HG03460 (cell line): ENCODE measurements around the gene P2RX6.

ENCODE experiments used
- ATAC-seq: cut with Tn5 transposase; IDR thresholded peaks from one replicate; pipeline ENCODE4 v1.9.1; 2021; ENCODE audit not compliant: unreplicated experiment

The P2RX6 gene

DNA sequence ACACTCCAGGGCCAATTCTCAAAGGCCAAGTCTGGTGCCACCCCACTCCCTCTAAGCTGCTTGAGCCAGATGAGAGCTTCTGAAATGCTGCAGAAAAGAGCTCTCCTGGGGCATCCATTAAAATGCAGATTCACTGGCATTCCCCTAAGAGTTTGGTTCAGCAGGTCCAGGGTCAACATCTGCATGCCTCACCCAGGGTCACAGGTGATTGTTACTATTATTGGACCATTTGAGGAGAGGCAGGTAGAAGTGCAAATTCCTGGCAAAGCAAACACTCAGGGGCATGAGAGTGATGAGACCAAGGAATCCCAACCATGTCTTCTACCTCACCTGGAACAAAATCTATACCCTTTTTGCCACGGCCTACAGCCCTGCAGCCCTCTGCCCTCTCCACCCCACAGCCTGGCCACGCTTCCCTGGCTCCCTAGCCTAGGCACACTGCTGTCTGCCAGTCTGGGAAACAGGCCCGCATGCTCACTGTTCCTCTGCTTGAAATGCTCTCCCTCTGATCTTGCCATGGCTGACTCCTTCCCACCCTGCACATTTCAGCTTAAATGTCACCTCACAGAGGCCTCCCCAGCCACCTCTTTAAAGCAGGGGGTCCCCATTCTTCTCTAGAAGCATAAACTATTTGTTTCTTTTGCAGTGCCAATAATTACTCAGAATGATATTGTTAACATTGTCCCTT is 4.4 kb upstream of the P2RX6 start:
- no peak for ATAC-seq

DNA sequence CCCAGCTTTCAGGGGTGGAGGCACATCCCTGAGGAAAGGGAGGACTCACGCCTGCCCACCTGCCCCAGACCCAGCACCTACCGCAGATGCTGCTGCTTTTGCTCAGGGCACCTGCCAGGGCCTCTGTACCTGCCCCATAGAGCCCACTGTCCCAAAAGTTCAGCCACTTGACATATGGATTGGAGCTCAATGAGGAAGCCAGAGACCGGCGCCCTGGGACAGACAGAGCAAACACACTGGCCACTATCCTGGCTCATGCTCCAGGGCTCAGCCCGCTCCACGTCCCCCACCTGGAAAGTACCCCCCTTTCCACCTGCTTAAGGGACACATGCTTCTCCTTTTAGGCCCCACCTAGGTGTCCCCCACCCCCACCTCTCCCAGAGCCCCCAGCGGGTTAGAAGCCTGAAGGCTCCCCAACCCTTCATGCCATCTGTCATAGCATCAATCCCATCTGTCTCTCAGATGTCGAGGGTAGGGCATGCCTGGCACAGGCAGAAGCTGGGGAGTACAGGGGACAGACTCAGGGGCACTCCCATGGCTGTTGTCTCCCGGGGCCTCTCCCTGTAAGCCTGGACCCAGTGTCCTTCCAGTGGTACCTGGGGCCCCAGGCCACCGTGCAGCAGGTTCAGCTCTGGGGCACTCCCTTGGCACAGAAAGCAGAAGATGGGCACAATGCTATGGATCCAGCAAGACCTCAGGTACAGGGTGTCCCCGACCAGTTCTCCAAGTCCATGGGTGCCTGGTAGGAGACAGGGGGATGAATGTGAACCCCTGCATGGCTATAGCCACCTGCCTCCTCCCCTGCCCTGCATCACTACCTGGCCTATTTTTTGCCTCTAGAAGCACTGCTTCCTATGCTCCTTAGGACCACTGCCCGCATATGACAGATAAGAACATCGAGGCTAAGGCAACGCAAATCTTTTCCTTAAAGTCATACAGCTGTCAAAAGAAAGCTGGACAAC is 2.2 kb upstream of the P2RX6 start:
- ATAC-seq: no peak

DNA sequence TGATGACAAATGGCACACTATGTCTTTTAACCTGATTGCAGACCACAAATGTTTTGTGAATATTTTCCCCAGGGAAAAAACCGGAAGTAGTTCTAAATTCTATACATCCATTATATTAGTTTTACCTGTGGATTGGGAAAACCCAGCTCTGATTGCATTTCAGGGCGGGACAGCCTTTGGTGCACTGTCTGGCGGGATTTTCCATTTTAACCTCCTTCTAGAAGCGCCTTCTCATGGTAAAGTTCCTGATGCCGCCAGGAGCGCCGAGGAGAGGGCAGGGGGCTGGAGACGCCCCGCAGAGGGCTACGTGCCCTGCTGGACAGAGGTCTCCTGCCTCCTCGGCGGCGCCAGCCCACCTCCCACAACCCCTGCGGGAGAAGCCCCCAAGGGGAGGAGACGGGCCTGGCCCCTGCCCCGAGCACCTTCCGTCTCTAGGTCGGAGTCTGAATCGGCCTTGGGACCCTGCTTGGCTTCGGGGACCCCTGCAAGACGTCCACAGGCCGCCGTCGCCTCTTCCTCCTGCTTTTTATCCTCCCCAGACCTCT is 1.2 kb upstream of the P2RX6 start:
- ATAC-seq: no peak

DNA sequence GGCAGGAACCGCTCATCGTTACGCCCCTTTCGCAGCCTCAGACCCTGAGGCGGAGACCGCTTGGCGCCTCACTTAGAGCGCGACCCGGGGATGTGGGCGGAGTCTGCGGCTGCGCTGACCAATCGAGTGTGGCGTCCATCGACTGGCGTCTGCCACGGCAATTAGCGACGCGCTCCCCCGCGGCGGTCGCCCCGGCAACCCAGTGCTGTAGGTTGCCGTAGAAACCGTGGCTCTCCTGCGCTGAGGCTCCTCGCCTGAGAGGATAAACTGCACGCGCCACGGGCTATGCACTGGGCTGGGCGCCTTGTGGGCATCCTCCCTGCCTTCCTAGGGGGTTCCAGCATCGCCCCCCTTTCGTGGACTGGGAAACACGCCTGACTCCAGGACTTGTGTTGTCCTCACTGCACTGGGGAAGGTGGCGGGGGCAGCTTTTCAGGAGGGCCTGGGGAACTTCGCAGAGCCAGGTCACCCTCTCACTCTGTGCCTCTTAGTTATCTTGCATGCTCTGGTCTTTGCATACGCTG is 701 bp upstream of the P2RX6 start:
- peak; percentile 73 for ATAC-seq

DNA sequence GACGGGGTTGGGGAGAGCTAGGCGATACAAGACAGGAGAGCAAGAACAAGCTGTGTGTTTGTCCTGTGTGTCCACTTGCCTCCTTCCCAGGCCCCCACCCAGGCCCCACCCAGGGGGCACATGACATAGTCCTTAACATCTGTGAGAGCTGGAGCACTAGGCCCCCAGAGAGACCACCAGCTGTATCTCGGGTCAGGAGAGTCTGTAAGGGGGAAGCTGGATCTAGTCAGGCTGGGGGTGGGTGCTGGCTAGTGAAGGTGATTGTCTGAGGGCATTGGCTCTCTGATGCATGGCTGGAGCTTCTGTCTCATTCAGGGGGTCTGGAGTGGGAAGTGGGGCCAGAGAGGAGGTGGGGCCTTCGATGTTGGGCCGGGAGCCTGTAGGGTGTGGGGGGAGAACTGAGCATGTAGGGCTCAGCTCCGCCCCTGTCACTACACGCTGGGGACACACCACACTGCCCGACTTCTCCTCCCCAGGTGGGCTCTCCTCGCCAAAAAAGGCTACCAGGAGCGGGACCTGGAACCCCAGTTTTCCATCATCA is 571 bp downstream of the P2RX6 start:
- ATAC-seq: no peak

DNA sequence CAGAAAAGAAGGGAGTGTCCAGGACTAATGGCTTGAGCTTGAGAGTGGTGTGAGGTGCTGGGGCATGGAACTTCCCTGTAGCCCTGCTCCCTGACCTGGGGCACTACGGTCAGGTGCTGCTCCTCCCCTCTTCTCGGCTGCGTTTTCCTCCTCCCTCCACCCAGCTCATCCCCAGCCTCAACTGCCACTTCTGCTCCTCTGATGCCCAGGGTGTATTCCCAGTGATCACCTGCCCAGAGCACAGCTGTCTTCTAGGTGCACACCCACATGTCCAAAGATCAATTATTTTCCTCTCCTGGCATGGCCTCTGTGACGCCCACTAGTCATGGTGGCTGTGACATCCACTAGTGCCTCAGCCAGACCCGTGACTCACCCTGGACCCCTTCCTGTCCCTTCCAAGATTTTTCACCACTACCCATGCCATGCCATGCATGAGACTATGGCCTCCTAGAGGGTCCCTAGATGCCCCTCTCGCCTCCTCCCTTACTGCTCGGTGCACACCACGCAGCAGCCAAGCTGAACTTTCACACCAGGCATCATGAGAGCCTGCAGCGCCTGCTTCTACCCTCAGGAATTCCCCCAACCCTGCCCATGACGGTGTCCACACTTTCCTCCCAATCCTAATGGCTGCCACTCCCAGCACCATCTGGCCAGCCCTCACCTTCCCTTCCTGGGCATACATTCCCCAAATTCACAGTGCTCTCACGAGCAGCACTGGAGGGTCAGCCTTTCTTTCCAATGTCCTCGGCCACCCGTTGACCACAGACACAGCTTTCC is 1.9 kb downstream of the P2RX6 start:
- ATAC-seq: no peak

DNA sequence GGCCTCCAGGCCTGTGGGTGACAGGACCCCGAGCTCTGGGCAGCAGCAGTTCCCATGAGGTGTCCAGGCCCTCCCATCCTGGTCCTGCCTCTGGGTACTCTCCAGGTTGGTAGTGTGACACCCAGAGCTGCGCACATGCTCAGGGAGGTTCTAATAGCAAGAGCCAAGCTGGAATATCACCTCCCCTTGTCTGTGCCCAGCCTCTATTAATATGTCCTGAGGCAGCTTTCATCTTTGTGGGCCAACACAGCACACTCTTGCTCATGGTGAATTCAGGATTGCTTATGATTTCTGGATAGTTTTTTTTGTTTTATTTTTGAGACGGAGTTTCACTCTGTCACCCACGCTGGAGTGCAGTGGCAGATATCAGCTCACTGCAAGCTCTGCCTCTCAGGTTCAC is 3.3 kb downstream of the P2RX6 start:
- ATAC-seq: no peak

DNA sequence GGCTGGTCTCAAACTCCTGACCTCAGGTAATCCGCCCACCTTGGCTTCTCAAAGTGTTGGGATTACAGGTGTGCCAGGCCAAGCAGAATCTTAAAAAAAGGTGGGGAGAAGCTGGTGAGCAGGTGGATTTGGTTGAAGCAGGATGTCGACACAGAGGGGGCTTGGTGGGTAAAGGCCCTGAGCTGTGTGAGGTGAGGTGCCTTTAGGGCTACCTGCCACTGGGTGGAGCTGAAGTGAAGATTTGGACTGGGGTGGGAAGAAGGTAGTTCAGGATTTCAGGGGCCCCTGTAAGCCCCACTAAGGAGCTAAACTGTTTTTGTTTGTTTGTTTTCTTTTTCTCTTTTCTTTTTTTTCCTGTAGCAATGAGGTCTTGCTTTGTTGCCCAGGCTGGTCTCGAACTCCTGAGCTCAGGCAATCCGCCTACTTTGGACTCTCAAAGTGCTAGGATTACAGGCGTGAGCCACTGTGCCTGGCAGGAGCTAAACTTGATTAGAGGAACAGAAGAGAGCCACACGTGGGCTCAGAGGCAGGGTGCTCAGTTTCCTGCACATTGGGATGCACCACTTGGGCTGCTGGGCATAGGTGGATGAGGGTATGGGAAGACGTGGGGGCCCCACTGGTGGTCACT is 6.0 kb downstream of the P2RX6 start:
- no peak for ATAC-seq

DNA sequence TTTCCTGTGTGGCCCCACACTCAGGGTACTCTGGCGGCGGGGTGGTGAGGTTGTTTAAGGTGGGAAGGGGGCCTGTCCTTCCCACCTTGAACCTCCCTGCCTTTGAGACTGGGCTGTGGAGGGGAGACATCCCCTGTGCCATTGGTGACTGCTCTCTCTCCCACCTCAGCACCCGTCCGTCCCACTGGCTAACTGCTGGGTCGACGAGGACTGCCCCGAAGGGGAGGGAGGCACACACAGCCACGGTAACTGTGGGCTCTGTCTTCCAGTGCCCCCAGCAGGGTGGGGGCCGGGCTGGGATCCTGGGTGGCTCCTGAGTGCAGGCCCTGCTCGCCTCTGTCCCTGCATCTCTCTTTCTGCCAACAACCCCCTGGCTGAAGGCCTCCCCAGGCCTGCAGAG is 7.5 kb downstream of the P2RX6 start:
- no peak for ATAC-seq

DNA sequence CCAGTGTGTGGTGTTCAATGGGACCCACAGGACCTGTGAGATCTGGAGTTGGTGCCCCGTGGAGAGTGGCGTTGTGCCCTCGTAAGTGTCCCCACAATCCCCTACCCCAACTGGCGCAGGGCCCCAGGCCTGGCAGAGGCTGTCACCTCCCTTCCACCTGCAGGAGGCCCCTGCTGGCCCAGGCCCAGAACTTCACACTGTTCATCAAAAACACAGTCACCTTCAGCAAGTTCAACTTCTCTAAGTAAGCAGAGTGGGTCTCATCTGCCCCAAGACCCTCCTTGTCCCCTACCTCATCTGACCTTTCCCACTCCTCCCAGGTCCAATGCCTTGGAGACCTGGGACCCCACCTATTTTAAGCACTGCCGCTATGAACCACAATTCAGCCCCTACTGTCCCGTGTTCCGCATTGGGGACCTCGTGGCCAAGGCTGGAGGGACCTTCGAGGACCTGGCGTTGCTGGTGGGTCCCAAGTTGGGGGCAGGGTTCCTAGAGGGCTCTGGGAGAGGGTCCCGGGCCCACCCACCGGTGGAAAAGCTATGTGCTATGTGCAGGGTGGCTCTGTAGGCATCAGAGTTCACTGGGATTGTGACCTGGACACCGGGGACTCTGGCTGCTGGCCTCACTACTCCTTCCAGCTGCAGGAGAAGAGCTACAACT is 8.1 kb downstream of the P2RX6 start:
- ATAC-seq: no peak

DNA sequence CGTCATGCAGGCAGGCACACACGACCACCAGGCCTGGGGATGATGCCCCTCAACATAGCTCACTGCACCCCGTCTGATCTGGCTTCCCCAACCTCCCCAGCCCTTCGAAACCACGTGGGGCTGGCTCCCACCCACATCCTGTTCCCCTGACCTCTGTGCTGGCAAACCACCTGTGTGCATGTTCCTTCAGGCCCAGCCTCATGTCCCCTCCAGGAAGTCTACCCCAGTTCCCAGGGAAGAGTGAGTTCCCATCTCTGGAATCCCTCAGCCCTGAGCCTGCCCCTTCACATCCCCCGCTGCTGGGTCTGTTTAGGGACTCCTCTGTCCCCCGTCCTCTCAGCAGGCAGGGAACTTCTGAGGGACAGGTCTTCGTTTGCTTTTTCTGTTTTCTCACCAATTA is 10.3 kb downstream of the P2RX6 start:
- no peak for ATAC-seq

DNA sequence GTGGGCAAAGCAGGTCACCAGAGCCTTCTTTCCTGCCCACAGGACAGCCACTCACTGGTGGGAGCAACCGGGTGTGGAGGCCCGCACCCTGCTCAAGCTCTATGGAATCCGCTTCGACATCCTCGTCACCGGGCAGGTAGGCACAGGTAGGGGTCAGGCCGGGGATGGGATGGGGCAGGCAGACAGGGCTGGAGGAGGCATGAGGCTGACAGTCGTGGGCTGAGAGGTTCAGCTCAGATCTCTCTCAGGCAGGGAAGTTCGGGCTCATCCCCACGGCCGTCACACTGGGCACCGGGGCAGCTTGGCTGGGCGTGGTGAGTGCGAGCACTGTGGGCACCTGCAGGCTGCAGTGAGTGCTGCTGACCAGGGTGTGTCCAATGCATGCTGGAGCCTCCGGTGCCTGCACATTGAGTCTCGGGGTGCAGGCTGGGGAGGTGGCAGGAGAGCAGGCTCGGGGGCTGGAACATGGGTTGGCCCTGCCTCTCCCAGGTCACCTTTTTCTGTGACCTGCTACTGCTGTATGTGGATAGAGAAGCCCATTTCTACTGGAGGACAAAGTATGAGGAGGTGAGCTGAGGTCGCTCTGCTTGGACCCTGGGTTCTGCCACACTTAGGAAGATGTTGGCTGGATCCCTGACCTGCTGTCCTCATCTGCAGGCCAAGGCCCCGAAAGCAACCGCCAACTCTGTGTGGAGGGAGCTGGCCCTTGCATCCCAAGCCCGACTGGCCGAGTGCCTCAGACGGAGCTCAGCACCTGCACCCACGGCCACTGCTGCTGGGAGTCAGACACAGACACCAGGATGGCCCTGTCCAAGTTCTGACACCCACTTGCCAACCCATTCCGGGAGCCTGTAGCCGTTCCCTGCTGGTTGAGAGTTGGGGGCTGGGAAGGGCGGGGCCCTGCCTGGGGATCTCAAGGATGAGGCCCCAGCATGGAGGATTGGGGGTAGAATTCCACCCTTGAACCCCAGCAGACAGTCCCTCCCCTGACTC is 11.1 kb downstream of the P2RX6 start:
- ATAC-seq: no peak

DNA sequence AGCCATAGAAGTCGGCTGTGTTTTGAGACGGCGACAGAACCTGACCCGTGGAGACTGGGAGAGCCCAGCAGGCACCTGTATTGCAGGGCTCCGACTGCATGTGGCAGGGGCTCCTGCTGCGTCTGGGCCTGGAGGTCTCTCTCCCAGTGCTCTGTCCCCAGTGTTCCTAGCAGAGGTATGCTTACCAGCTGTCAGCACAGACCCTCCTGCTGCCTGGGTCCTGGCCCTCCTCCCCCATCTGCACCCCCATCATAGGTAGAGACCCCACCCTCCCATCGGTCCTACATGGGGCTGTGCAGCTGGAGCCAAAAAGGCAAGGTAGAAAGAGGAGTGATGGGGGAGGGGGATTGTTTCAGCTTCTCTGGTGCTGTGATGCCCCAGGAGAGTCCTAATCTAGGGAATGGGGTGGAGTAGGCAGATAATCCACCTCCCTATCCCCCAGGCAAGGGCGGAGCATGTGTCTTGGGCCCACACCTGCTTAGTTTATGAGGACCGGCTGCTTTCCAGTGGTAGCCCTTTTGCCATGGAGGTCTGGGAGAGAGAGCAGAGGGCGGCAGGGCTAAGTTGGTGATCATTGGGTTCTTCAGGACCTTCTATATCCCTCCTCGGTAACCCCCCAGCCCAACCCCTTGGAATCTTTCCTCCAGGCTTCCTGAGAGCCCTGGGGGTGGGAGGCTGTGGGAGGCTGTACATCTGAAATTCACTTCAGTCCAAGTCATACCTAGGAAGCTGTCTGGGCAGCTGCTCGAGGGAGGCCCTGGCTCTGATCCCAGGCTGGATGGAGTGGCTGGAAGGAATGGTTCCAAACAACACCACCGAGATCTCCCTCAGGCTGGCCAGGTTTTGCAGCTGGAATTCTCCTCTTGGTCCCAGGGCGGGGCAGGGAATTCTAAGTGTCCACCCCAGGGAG is 12.1 kb downstream of the P2RX6 start:
- no peak for ATAC-seq

DNA sequence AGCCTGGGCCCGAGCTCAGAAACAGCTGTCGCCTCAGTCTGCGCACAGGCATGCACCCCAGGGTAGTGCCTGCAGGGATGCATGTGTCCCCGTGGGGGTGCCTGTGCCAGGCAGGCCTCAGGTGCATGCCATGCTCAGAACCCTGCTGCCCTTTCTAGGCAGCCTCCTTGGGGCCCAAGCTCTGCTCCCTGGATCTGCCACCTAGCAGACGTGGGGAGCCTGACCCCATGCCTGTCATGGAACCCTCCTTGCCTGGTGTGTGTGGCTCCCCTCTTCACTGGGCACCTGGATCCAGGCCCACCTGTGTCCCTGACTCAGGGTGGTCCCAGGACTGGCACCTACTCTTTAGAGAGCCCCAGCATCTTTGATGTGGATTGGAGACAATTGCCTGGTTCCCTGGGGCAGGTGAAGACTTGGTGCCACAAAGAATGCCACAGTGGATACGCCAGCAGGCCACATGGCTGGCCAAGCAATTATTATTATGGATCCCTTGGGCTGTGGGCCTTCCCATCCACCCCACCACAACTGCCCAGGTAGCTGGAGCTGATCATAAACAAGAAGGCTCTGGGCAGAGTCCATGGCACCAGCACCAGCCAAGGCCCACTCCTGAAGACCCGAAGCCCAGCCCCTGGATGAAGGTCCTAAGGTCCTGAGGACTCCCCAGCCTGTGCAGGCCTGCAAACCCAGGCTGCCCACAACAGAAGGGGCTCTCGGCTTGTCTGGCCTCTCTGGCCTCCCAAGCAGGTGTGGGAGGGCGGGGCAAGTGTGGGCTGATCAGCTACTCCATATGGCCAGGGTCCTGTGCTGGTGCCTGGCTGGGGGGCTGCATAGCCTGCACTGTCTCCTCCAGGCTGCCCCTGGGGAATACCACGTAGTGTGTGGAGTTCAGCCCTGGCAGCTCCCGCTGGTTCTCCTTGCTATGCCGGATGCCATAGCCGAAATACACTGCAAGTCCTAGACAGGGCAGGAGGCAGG is 13.6 kb downstream of the P2RX6 start:
- no peak for ATAC-seq

DNA sequence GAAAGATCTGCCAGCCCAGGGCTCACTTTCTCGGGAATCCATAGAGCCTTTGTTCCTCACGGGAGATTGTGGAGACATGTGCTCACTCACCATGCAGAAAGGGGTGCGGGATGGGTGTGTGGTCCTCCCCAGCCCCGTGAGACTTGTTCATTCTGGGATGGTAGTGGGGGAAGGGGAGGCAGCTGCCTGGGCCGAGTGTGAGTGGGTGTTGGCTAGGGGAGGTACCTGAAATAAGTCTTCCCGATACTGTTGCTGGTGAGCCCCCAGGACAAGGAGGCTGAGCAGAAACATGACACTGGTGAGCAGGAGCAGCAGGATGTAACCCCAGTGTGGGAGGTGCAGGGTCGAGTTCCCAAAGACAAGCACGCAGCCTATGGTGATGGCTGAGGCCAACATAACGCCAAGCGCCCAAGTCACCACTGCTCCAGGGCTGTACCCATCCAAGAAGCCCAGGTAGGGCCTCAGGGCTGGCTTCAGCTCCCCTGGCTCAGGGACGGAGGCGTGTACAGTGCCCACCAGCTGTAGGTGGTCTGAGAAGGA is 14.6 kb downstream of the P2RX6 start:
- no peak for ATAC-seq

DNA sequence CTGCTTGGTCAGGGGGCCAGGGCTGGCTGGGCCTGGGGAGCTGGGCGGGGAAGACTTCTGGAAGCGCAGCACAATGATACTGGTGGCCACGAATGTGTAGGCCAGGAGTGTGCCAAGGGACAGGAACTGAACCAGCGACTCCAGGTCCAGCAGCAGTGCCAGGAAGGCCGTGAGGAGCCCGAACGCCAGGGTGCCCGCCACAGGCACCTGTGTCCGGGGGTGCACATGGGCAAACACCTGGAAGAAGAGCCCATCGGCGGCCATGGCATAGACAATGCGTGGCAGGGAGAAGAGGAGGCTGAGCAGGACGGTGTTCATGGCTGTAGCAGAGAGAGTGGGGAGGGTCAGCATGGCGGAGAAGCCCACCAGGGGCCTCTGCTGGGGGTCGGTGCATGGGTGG is 15.1 kb downstream of the P2RX6 start:
- no peak for ATAC-seq
